GM23338 (cell line): ENCODE data around the gene CDH5. TPM values are rescaled to one million over a fixed set of nuclear protein-coding genes. Genes with fewer than 3 reads are reported as not detected.

Experiments
- ATAC-seq: fragments of 200-7000 bp; cut with Tn5 transposase; 3 replicates; pipeline ENCODE4 v1.9.1; 2020
- DNase-seq: peaks from one replicate; pipeline ENCODE4 v3.0.0-alpha.2; 2015; ENCODE audit warnings: low spot score
- H2AFZ ChIP-seq: fragments of 200-600 bp; sonication (generic); 2 replicates; pipeline ENCODE4 v1.8.0; 2016; ENCODE audit warnings: antibody characterized with exemption, mild to moderate bottlenecking, moderate library complexity
- H3F3A ChIP-seq: fragments of 200-600 bp; sonication (generic); replicated peaks from 2 replicates; pipeline ENCODE4 v1.8.0; 2017; ENCODE audit warnings: antibody characterized with exemption, mixed run types, low read depth
- H3K27ac ChIP-seq: fragments of 200-600 bp; sonication (generic); 2 replicates; pipeline ENCODE4 v1.6.1; 2016; ENCODE audit warnings: low read depth
- H3K27me3 ChIP-seq: fragments of 200-600 bp; sonication (generic); 2 replicates; pipeline ENCODE4 v1.8.0; 2016; ENCODE audit warnings: mild to moderate bottlenecking, mixed run types, moderate library complexity; ENCODE audit not compliant: insufficient read depth
- H3K36me3 ChIP-seq: fragments of 200-600 bp; sonication (generic); 2 replicates; pipeline ENCODE4 v1.8.0; 2016; ENCODE audit warnings: mild to moderate bottlenecking; ENCODE audit not compliant: insufficient read depth
- H3K4me1 ChIP-seq: fragments of 200-600 bp; sonication (generic); 2 replicates; pipeline ENCODE4 v1.8.0; 2016; ENCODE audit warnings: mild to moderate bottlenecking, moderate library complexity; ENCODE audit not compliant: insufficient read depth
- H3K4me2 ChIP-seq: fragments of 200-600 bp; sonication (generic); 2 replicates; pipeline ENCODE4 v1.7.1; 2017; ENCODE audit warnings: mixed run types
- H3K4me3 ChIP-seq: fragments of 200-600 bp; sonication (generic); 2 replicates; pipeline ENCODE4 v1.6.1; 2016; ENCODE audit warnings: mixed run types
- H3K79me2 ChIP-seq: fragments of 200-600 bp; sonication (generic); replicated peaks from 2 replicates; pipeline ENCODE4 v1.8.0; 2017; ENCODE audit warnings: mild to moderate bottlenecking; ENCODE audit not compliant: insufficient read depth
- H3K9me2 ChIP-seq: fragments of 200-600 bp; sonication (generic); 2 replicates; pipeline ENCODE4 v1.8.0; 2017; ENCODE audit not compliant: insufficient read depth
- H4K20me1 ChIP-seq: fragments of 200-600 bp; sonication (generic); replicated peaks from 2 replicates; pipeline ENCODE4 v1.8.0; 2017; ENCODE audit warnings: mild to moderate bottlenecking; ENCODE audit not compliant: insufficient read depth
- H3K27ac Mint-ChIP-seq: 2 replicates; pipeline ENCODE4 v1.8.0; 2020; ENCODE audit warnings: inconsistent platforms, mild to moderate bottlenecking, moderate library complexity, mixed read lengths
- H3K27me3 Mint-ChIP-seq: 3 replicates; pipeline ENCODE4 v1.8.0; 2022; ENCODE audit warnings: low read depth, mild to moderate bottlenecking, moderate library complexity, mixed read lengths, inconsistent platforms; ENCODE audit not compliant: insufficient read depth, poor library complexity
- H3K36me3 Mint-ChIP-seq: 3 replicates; pipeline ENCODE4 v1.8.0; 2021; ENCODE audit warnings: low read depth, mild to moderate bottlenecking, inconsistent platforms, moderate library complexity, mixed read lengths
- H3K4me1 Mint-ChIP-seq: 3 replicates; pipeline ENCODE4 v1.8.0; 2020; ENCODE audit warnings: mild to moderate bottlenecking, inconsistent platforms, mixed read lengths
- H3K4me3 Mint-ChIP-seq: 3 replicates; pipeline ENCODE4 v1.8.0; 2021; ENCODE audit warnings: moderate library complexity, mild to moderate bottlenecking, inconsistent platforms, mixed read lengths
- H3K9me3 Mint-ChIP-seq: 3 replicates; pipeline ENCODE4 v1.8.0; 2020; ENCODE audit warnings: moderate library complexity, mild to moderate bottlenecking, inconsistent platforms, mixed read lengths
- CREB1 ChIP-seq: fragments of 250-450 bp; sonication (Bioruptor Pico); IDR thresholded peaks from 2 replicates; pipeline ENCODE4 v1.5.0; 2020; ENCODE audit warnings: low read depth, mild to moderate bottlenecking, moderate library complexity
- CTCF ChIP-seq, 2 experiments: fragments of 200-600 bp in 1 of 2; sonication (generic) in 1 of 2; conservative IDR thresholded peaks; 2 replicates each; pipeline versions ENCODE4 v1.5.1 to v1.6.1; 2016 to 2017; ENCODE audit warnings: antibody characterized with exemption in 2 of 2, low read depth in 2 of 2, mild to moderate bottlenecking in 2 of 2, moderate library complexity in 1 of 2
- EZH2 ChIP-seq: fragments of 200-600 bp; sonication (generic); IDR thresholded peaks from one replicate; pipeline ENCODE4 v1.8.0; 2017; ENCODE audit warnings: antibody characterized with exemption, mild to moderate bottlenecking, low read depth; ENCODE audit not compliant: unreplicated experiment
- EZH2phosphoT487 ChIP-seq: fragments of 200-600 bp; sonication (generic); IDR thresholded peaks from one replicate; pipeline ENCODE4 v1.8.1; 2018; ENCODE audit warnings: antibody characterized with exemption; ENCODE audit not compliant: unreplicated experiment
- JUNB ChIP-seq: IDR thresholded peaks from one replicate; pipeline ENCODE4 v1.6.1; 2016; ENCODE audit warnings: antibody characterized with exemption; ENCODE audit not compliant: unreplicated experiment
- NANOG ChIP-seq: IDR thresholded peaks from 2 replicates; pipeline ENCODE4 v1.6.1; 2016; ENCODE audit warnings: antibody characterized with exemption, borderline replicate concordance
- STAT1 ChIP-seq: IDR thresholded peaks from one replicate; pipeline ENCODE4 v1.6.1; 2016; ENCODE audit warnings: antibody characterized with exemption; ENCODE audit not compliant: unreplicated experiment
- ZNF114 ChIP-seq: fragments of 250-450 bp; sonication (Bioruptor Pico); IDR thresholded peaks from 2 replicates; pipeline ENCODE4 v1.5.0; 2020; ENCODE audit warnings: mild to moderate bottlenecking, moderate library complexity
- ZNF331 ChIP-seq: fragments of 250-450 bp; sonication (Bioruptor Pico); IDR thresholded peaks from 2 replicates; pipeline ENCODE4 v1.5.0; 2020; ENCODE audit warnings: low read depth, mild to moderate bottlenecking, moderate library complexity
- ZNF462 ChIP-seq: fragments of 250-450 bp; sonication (Bioruptor Pico); IDR thresholded peaks from 2 replicates; pipeline ENCODE4 v1.5.0; 2020; ENCODE audit warnings: mild to moderate bottlenecking, moderate library complexity
- polyA plus RNA-seq: library from polyadenylated mRNA; unstranded; fragments of >200 nt; fragmentation: Nextera tagmentation; extraction: Ambion mirVana; gene quantifications from 2 replicates; pipeline ENCODE4 v1.2.1, GENCODE V29; 2016
- total RNA-seq: library from RNA; depleted of rRNA; stranded (reverse); fragments of >200 nt; shearing (Covaris generic); gene quantifications from 2 replicates; pipeline ENCODE4 v1.2.3, GENCODE V29; 2014

The CDH5 gene
- total and polyA plus RNA-seq, 2 experiments from 2014 or later = 0.18 TPM; not detected in 1

GRCh38 chr16:66332634-66333610, 33.6 kb upstream of the CDH5 start:
- Histone ChIP-seq H4K20me1 (no peaks in the 10 kb centered on the region), H3K27me3 (no peaks in the 10 kb centered on the region), H3F3A (no peaks in the 10 kb centered on the region), H3K4me1 (no peaks in the 10 kb centered on the region), H3K79me2 (no peaks in the 10 kb centered on the region), H3K4me3 (no peak overlapping the region), H3K9me2 (no peaks in the 10 kb centered on the region), H3K4me2 (no peak overlapping the region), H2AFZ (no peak overlapping the region), H3K27ac (no peak overlapping the region), H3K36me3 (no peaks in the 10 kb centered on the region)
- TF ChIP-seq STAT1 (no peak), CREB1 (CRISPR knock-in tag) (no peak), ZNF114 (CRISPR knock-in tag) (no peak), ZNF331 (CRISPR knock-in tag) (no peak), CTCF (conservative IDR thresholded peaks at IDR 0.05; ENCODE audit: low read depth in 2 of 2) (no peak), NANOG (no peak), JUNB (no peak), EZH2 (no peak), ZNF462 (CRISPR knock-in tag) (no peak), EZH2phosphoT487 (no peak)
- Mint-ChIP-seq H3K36me3 (no peaks in the 10 kb centered on the region; the same call in 2 of the 3 replicates), H3K27ac (no peak overlapping the region), H3K27me3 (peaks cover 10% of the 10 kb centered on the region), H3K9me3 (peaks cover 10% of the 10 kb centered on the region; the same call in 2 of the 3 replicates), H3K4me1 (no peaks in the 10 kb centered on the region), H3K4me3 (no peak overlapping the region)
- ATAC-seq = no peak
- DNase-seq = no peak
